Neural progenitor cell (in vitro differentiated cells): ENCODE measurements around the gene ZFP36.

Source experiments
- EZH2phosphoT487 ChIP-seq: fragments of 200-600 bp; sonication (generic); IDR thresholded peaks from 2 replicates; pipeline ENCODE4 v1.6.1; 2017; ENCODE audit warnings: antibody characterized with exemption
- TF ChIP-seq, protein P1 (sequence below): fragments of 200-600 bp; sonication (generic); IDR thresholded peaks from 2 replicates; pipeline ENCODE4 v1.5.1; 2017; ENCODE audit warnings: antibody characterized with exemption, mild to moderate bottlenecking

DNA sequence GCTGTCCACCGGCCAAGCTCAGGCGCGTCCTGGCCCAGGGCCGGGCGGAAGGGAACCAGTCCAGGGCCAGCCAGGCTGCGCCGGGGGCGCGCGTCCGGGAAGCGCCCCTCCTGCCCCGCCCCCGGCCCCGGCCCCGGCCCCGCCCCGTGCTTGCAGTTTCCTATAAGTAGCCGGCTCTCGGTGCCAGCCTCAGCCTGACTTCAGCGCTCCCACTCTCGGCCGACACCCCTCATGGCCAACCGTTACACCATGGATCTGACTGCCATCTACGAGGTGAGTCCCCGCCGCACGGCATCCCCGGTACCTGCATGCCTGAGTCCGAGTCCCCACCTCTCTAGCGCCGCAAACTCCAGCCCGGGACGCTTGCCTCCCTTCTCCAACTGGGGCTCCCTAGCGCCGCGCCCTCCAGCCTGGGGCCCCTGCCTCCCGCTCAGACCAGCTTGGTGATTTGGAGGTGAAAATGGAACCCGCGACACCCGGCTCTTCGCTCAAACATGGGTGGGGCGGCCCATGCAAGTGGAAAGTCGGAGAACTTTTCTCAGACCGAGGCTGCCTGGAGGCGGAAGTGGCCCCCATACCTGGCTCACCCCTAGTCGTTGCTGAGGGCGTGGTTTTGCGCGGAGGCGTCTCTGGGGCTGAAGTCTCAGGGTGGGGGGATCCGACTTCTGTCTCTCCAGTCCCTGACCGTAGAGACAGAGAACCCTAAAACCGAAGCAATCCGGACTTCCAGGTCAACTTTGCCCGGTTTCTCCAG is at the start of gene ZFP36:
- TF ChIP-seq, protein P1, sequence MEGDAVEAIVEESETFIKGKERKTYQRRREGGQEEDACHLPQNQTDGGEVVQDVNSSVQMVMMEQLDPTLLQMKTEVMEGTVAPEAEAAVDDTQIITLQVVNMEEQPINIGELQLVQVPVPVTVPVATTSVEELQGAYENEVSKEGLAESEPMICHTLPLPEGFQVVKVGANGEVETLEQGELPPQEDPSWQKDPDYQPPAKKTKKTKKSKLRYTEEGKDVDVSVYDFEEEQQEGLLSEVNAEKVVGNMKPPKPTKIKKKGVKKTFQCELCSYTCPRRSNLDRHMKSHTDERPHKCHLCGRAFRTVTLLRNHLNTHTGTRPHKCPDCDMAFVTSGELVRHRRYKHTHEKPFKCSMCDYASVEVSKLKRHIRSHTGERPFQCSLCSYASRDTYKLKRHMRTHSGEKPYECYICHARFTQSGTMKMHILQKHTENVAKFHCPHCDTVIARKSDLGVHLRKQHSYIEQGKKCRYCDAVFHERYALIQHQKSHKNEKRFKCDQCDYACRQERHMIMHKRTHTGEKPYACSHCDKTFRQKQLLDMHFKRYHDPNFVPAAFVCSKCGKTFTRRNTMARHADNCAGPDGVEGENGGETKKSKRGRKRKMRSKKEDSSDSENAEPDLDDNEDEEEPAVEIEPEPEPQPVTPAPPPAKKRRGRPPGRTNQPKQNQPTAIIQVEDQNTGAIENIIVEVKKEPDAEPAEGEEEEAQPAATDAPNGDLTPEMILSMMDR = no peak
- TF ChIP-seq EZH2phosphoT487 = no peak
